SK-N-SH treated with all-trans-retinoic acid at 6 μM for 48 hours (cell line): ENCODE measurements around the gene LEUTX.
"Not testable (repeated sequence)": the region's sequence is repeated elsewhere in the genome, so short reads cannot be mapped to it uniquely, and the experiment has no call there.

Experiments used
- ATAC-seq: fragments of 200-7000 bp; cut with Tn5 transposase; 3 replicates; pipeline ENCODE4 v1.9.1; 2020; ENCODE audit warnings: mild to moderate bottlenecking, moderate library complexity
- ARNTL ChIP-seq: fragments of 450-650 bp; formaldehyde crosslinking; IDR thresholded peaks from 2 replicates; pipeline ENCODE4 v1.5.0; 2020; ENCODE audit warnings: low read depth, mild to moderate bottlenecking, moderate library complexity, borderline replicate concordance
- CSDC2 ChIP-seq: fragments of 250-450 bp; sonication (Bioruptor Pico); IDR thresholded peaks from 2 replicates; pipeline ENCODE4 v1.5.0; 2020; ENCODE audit warnings: mild to moderate bottlenecking, moderate library complexity
- ESRRG ChIP-seq: fragments of 250-450 bp; sonication (Bioruptor Pico); IDR thresholded peaks from 2 replicates; pipeline ENCODE4 v1.6.1; 2021; ENCODE audit warnings: mild to moderate bottlenecking
- GLIS3 ChIP-seq: fragments of 250-450 bp; sonication (Bioruptor Pico); IDR thresholded peaks from 2 replicates; pipeline ENCODE4 v1.5.0; 2020; ENCODE audit warnings: mild to moderate bottlenecking, moderate library complexity
- ISL1 ChIP-seq: fragments of 250-450 bp; sonication (Bioruptor Pico); IDR thresholded peaks from 2 replicates; pipeline ENCODE4 v2.1.2; 2022; ENCODE audit warnings: mild to moderate bottlenecking, moderate library complexity
- OSR1 ChIP-seq: fragments of 250-450 bp; sonication (Bioruptor Pico); IDR thresholded peaks from 2 replicates; pipeline ENCODE4 v1.8.0; 2022; ENCODE audit warnings: moderate library complexity, mild to moderate bottlenecking, inconsistent platforms
- PPARA ChIP-seq: fragments of 250-450 bp; sonication (Bioruptor Pico); IDR thresholded peaks from 2 replicates; pipeline ENCODE4 v1.5.0; 2020; ENCODE audit warnings: mild to moderate bottlenecking, borderline replicate concordance
- RARB ChIP-seq: fragments of 250-450 bp; sonication (Bioruptor Pico); IDR thresholded peaks from 2 replicates; pipeline ENCODE4 v1.8.0; 2021; ENCODE audit warnings: mild to moderate bottlenecking, moderate library complexity
- SNAI2 ChIP-seq: fragments of 250-450 bp; sonication (Bioruptor Pico); IDR thresholded peaks from 2 replicates; pipeline ENCODE4 v1.5.0; 2020; ENCODE audit warnings: mild to moderate bottlenecking, moderate library complexity
- TCF4 ChIP-seq: fragments of 250-450 bp; sonication (Bioruptor Pico); IDR thresholded peaks from 2 replicates; pipeline ENCODE4 v1.8.0; 2021; ENCODE audit warnings: mild to moderate bottlenecking, moderate library complexity, borderline replicate concordance
- TOX ChIP-seq: fragments of 250-450 bp; sonication (Bioruptor Pico); IDR thresholded peaks from 2 replicates; pipeline ENCODE4 v1.8.0; 2021; ENCODE audit warnings: mild to moderate bottlenecking, moderate library complexity, borderline replicate concordance
- ZC3H10 ChIP-seq: fragments of 250-450 bp; sonication (Bioruptor Pico); IDR thresholded peaks from 2 replicates; pipeline ENCODE4 v1.5.1; 2021; ENCODE audit warnings: mild to moderate bottlenecking, moderate library complexity
- ZFP3 ChIP-seq: fragments of 250-450 bp; sonication (Bioruptor Pico); IDR thresholded peaks from 2 replicates; pipeline ENCODE4 v1.5.0; 2020; ENCODE audit warnings: mild to moderate bottlenecking, moderate library complexity
- ZFP30 ChIP-seq: fragments of 450-650 bp; formaldehyde crosslinking; IDR thresholded peaks from 2 replicates; pipeline ENCODE4 v1.5.0; 2022; ENCODE audit warnings: mild to moderate bottlenecking, moderate library complexity
- ZNF565 ChIP-seq: fragments of 450-650 bp; formaldehyde crosslinking; conservative IDR thresholded peaks from 2 replicates; pipeline ENCODE4 v1.5.0; 2020; ENCODE audit warnings: low read depth, mild to moderate bottlenecking, moderate library complexity
- ZNF8 ChIP-seq: fragments of 450-650 bp; formaldehyde crosslinking; IDR thresholded peaks from 2 replicates; pipeline ENCODE4 v1.5.0; 2020; ENCODE audit warnings: mild to moderate bottlenecking, moderate library complexity
- TF ChIP-seq, protein P1 (sequence below): fragments of 250-450 bp; sonication (Bioruptor Pico); IDR thresholded peaks from 2 replicates; pipeline ENCODE4 v1.5.1; 2021; ENCODE audit warnings: mild to moderate bottlenecking, moderate library complexity
- TF ChIP-seq, protein P2 (sequence below): fragments of 250-450 bp; sonication (Bioruptor Pico); IDR thresholded peaks from 2 replicates; pipeline ENCODE4 v1.5.1; 2020; ENCODE audit warnings: low read depth, mild to moderate bottlenecking, moderate library complexity
- TF ChIP-seq, protein P3 (sequence below): fragments of 250-450 bp; sonication (Bioruptor Pico); IDR thresholded peaks from 2 replicates; pipeline ENCODE4 v1.8.0; 2021; ENCODE audit warnings: low read depth, mild to moderate bottlenecking, moderate library complexity, borderline replicate concordance
- TF ChIP-seq, protein P4 (sequence below): fragments of 250-450 bp; sonication (Bioruptor Pico); IDR thresholded peaks from 2 replicates; pipeline ENCODE4 v1.8.0; 2020; ENCODE audit warnings: mild to moderate bottlenecking, moderate library complexity, borderline replicate concordance
- TF ChIP-seq, protein P5 (sequence below): fragments of 250-450 bp; sonication (Bioruptor Pico); IDR thresholded peaks from 2 replicates; pipeline ENCODE4 v1.5.0; 2020; ENCODE audit warnings: mild to moderate bottlenecking, moderate library complexity

Gene LEUTX

DNA sequence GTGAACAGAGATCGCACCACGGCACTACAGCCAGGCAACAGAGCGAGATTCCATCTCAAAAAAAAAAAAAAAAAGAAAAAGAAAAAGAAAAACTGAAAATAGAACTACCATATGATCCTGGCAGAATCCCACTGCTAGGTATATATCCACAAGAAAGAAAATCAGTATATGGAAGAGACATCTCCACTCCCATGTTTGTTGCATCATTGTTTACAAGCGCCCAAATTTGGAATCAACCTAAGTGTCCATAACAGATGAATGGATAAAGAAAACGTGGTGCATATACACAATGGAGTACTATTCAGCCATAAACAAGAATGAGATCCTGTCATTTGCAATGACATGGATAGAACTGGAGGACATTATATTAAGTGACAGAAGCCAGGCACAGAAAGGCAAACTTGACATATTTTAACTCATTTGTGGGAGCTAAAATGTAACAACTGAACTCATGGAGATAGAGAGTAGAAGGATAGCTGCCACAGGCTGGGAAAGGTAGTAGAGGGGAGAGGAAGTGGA, 29.3 kb downstream of the LEUTX start:
- ATAC-seq = no peak
- TF ChIP-seq CSDC2 = no peak
- no peak for TF ChIP-seq RARB (CRISPR knock-in tag)
- TF ChIP-seq ZNF8 = no peak
- no peak for TF ChIP-seq ESRRG (CRISPR knock-in tag)
- TF ChIP-seq, protein P1, sequence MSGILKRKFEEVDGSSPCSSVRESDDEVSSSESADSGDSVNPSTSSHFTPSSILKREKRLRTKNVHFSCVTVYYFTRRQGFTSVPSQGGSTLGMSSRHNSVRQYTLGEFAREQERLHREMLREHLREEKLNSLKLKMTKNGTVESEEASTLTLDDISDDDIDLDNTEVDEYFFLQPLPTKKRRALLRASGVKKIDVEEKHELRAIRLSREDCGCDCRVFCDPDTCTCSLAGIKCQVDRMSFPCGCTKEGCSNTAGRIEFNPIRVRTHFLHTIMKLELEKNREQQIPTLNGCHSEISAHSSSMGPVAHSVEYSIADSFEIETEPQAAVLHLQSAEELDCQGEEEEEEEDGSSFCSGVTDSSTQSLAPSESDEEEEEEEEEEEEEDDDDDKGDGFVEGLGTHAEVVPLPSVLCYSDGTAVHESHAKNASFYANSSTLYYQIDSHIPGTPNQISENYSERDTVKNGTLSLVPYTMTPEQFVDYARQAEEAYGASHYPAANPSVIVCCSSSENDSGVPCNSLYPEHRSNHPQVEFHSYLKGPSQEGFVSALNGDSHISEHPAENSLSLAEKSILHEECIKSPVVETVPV = no peak
- no peak for TF ChIP-seq PPARA
- TF ChIP-seq, protein P2, sequence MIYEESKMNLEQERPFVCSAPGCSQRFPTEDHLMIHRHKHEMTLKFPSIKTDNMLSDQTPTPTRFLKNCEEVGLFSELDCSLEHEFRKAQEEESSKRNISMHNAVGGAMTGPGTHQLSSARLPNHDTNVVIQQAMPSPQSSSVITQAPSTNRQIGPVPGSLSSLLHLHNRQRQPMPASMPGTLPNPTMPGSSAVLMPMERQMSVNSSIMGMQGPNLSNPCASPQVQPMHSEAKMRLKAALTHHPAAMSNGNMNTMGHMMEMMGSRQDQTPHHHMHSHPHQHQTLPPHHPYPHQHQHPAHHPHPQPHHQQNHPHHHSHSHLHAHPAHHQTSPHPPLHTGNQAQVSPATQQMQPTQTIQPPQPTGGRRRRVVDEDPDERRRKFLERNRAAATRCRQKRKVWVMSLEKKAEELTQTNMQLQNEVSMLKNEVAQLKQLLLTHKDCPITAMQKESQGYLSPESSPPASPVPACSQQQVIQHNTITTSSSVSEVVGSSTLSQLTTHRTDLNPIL (CRISPR knock-in tag) = no peak
- no peak for TF ChIP-seq TOX (CRISPR knock-in tag)
- TF ChIP-seq ZFP3 (CRISPR knock-in tag) = no peak
- TF ChIP-seq TCF4 (CRISPR knock-in tag) = no peak
- TF ChIP-seq ISL1 (CRISPR knock-in tag) = no peak
- TF ChIP-seq, protein P3, sequence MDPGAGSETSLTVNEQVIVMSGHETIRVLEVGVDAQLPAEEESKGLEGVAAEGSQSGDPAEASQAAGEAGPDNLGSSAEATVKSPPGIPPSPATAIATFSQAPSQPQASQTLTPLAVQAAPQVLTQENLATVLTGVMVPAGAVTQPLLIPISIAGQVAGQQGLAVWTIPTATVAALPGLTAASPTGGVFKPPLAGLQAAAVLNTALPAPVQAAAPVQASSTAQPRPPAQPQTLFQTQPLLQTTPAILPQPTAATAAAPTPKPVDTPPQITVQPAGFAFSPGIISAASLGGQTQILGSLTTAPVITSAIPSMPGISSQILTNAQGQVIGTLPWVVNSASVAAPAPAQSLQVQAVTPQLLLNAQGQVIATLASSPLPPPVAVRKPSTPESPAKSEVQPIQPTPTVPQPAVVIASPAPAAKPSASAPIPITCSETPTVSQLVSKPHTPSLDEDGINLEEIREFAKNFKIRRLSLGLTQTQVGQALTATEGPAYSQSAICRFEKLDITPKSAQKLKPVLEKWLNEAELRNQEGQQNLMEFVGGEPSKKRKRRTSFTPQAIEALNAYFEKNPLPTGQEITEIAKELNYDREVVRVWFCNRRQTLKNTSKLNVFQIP (CRISPR knock-in tag) = no peak
- no peak for TF ChIP-seq ZNF565 (CRISPR knock-in tag)
- no peak for TF ChIP-seq OSR1 (CRISPR knock-in tag)
- TF ChIP-seq, protein P4, sequence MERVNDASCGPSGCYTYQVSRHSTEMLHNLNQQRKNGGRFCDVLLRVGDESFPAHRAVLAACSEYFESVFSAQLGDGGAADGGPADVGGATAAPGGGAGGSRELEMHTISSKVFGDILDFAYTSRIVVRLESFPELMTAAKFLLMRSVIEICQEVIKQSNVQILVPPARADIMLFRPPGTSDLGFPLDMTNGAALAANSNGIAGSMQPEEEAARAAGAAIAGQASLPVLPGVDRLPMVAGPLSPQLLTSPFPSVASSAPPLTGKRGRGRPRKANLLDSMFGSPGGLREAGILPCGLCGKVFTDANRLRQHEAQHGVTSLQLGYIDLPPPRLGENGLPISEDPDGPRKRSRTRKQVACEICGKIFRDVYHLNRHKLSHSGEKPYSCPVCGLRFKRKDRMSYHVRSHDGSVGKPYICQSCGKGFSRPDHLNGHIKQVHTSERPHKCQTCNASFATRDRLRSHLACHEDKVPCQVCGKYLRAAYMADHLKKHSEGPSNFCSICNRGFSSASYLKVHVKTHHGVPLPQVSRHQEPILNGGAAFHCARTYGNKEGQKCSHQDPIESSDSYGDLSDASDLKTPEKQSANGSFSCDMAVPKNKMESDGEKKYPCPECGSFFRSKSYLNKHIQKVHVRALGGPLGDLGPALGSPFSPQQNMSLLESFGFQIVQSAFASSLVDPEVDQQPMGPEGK = no peak
- no peak for TF ChIP-seq GLIS3 (CRISPR knock-in tag)
- no peak for TF ChIP-seq ZC3H10 (CRISPR knock-in tag)
- no peak for TF ChIP-seq ARNTL
- no peak for TF ChIP-seq ZFP30 (CRISPR knock-in tag)
- TF ChIP-seq, protein P5, sequence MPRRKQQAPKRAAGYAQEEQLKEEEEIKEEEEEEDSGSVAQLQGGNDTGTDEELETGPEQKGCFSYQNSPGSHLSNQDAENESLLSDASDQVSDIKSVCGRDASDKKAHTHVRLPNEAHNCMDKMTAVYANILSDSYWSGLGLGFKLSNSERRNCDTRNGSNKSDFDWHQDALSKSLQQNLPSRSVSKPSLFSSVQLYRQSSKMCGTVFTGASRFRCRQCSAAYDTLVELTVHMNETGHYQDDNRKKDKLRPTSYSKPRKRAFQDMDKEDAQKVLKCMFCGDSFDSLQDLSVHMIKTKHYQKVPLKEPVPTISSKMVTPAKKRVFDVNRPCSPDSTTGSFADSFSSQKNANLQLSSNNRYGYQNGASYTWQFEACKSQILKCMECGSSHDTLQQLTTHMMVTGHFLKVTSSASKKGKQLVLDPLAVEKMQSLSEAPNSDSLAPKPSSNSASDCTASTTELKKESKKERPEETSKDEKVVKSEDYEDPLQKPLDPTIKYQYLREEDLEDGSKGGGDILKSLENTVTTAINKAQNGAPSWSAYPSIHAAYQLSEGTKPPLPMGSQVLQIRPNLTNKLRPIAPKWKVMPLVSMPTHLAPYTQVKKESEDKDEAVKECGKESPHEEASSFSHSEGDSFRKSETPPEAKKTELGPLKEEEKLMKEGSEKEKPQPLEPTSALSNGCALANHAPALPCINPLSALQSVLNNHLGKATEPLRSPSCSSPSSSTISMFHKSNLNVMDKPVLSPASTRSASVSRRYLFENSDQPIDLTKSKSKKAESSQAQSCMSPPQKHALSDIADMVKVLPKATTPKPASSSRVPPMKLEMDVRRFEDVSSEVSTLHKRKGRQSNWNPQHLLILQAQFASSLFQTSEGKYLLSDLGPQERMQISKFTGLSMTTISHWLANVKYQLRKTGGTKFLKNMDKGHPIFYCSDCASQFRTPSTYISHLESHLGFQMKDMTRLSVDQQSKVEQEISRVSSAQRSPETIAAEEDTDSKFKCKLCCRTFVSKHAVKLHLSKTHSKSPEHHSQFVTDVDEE (CRISPR knock-in tag) = no peak

DNA sequence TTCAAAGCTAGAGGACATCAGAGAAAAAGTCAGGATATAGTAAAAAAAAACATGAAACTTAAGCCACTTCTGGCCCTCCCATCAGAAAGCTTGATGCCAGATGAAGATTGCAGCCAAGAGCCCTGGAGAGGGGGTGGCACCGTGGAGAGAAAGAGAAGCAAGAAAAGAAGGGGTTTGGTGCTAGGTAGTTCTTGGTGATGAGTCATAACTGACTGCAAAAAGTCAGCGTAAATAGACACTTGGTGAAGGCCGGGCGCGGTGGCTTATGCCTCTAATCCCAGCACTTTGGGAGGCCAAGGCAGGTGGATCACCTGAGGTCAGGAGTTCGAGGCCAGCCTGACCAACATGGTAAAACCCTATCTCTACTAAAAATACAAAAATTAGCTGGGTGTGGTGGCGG, 30.0 kb downstream of the LEUTX start:
- not testable (repeated sequence) for ATAC-seq

DNA sequence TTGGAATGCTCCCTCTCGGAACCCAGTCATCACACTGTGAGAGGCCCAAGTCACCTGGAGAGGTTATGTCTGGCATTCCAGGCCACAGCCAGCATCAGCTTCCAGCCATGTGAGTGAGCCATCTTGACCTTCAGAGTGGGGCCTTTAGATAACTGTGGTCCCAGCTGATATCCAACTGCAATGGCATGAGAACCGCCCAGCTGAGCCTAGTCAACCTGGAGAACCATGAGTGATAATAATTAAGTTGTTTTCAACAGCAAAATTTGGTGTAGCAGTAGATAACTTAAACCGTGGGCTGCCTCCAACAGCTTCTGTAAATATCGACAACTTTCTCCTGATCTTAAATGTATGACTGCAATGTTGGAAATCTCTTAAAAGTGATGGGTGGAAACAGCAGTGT, 30.7 kb downstream of the LEUTX start:
- no peak for TF ChIP-seq ZNF565 (CRISPR knock-in tag)
- TF ChIP-seq OSR1 (CRISPR knock-in tag) = no peak
- no peak for TF ChIP-seq SNAI2
- TF ChIP-seq RARB (CRISPR knock-in tag) = no peak
- no peak for TF ChIP-seq ZFP30 (CRISPR knock-in tag)
- no peak for TF ChIP-seq ZC3H10 (CRISPR knock-in tag)
- TF ChIP-seq, protein P4 = no peak
- TF ChIP-seq ARNTL = no peak
- TF ChIP-seq TOX (CRISPR knock-in tag) = no peak
- TF ChIP-seq, protein P5 (CRISPR knock-in tag) = no peak
- TF ChIP-seq TCF4 (CRISPR knock-in tag) = no peak
- TF ChIP-seq ISL1 (CRISPR knock-in tag) = no peak
- no peak for TF ChIP-seq GLIS3 (CRISPR knock-in tag)
- ATAC-seq = no peak
